GM19324 (cell line): Measurements from ENCODE around the gene DDX51.

ENCODE experiments used
- ATAC-seq: cut with Tn5 transposase; IDR thresholded peaks from one replicate; pipeline ENCODE4 v1.9.1; 2021; ENCODE audit warnings: mild to moderate bottlenecking, moderate library complexity; ENCODE audit not compliant: unreplicated experiment, low FRiP score

DDX51 gene

GRCh38 chr12:132167611-132168310 lies 23.6 kb upstream of the DDX51 start:
- no peak for ATAC-seq

DNA sequence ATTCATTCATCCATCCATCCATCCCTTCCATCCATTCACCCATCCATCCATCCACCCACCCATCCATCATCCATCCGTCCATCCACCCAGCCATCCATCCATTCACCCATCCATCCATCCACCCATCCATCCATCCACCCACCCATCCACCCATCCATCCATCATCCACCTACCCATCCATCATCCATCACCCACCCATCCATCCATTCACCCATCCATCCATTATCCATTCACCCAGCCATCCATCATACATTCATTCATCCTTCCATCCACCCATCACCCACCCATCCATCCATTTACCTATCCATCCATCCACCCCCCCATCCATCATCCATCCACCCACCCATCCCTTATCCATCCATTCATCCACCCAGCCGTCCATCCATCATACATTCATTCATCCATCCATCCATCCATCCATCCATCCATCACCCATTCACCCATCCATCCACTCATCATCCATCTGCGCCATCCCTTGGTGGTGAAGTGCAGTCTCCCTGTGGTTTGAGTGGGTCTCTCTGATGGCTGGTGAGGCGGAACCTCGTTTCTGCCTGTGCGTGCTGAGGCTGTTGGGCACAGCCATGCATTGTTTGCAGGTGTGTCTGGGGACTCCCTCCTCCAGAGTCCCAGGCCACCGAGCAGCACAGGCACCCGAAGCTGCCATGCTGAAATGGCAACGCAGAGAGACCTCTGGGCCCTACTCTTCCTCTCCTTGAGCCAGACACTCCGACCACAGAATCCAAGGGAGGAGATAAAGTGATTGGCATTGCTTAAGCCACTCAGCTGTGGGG lies 22.9 kb upstream of the DDX51 start:
- no peak for ATAC-seq

DNA sequence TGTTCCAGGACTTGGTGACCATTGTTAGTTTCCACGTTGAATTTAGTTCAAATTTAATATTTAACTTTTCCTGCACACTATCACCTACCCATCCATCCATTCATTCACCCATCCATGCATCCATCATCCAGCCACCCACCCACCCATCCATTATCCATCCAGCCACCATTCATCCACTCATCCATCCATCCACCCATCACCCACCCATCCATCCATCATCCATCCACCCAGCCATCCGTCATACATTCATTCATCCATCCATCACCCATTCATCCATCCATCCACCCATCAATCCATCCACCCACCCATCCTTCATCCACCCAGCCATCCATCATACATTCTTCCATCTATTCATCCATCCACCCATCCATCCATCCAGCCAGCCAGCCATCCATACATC lies 22.0 kb upstream of the DDX51 start:
- no peak for ATAC-seq

DNA sequence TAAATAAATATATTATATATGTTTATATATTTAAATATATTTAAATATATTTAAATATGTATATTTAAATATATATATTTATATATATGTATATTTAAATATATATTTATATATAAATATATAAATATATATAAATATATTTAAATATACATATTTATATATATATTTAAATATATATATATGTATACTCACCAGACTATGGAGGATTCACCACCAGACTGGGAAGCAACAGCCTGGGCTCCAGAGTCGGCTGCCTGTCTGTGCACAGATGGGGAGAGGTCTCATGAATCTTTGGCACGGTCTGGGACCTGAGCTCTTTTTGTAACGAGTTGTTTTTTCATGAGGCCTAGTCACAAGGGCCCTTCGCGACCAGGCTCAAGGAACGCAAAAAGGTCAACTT lies 21.5 kb upstream of the DDX51 start:
- ATAC-seq, result no peak

- no peak for ATAC-seq
Measured at GRCh38 chr12:132164426-132164825, 20.3 kb upstream of the DDX51 start.

- no peak for ATAC-seq
Measured at GRCh38 chr12:132163911-132164288, 19.8 kb upstream of the DDX51 start.

DNA sequence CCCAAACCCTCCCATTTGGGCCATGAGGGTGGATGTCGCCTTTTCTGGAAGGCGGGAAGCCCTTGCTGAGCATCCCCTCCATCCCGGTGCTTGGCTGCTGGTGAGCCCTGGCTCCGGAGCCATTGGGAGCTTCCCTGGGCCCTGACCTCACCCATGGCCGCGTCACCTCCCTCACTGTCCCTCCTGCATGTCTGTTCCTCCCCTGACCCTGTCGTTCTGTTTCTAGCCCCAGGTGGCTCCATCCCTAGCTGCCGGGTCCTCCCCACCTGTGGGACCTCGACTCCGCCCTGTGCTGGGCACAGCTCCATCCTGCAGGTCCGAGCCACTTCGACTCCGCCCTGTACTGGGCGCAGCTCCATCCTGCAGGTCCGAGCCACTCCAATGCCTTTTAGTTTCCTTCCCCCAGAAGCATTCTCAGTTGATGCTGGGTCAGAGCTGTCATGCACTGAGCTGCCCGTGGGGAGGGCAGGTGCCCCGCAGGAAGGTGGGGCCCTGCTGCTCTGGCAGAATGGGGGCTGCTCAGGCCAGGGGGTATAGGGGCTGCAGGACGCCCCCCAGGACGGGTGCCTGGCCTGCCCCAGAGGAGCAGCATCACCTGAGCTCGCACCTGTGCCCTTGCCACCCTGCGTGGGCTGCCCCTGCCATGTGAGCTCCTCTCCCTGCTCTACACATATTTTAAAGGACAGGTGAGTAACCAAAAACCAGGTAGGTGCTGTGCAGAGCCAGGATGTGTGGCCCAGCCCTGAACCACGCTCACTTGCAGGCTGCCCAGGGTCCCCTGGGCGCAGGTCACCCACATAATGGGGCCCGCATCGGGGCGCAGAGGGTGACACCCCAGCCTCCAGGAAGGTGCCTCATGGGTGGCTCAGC lies 19.2 kb upstream of the DDX51 start:
- no peak for ATAC-seq

DNA sequence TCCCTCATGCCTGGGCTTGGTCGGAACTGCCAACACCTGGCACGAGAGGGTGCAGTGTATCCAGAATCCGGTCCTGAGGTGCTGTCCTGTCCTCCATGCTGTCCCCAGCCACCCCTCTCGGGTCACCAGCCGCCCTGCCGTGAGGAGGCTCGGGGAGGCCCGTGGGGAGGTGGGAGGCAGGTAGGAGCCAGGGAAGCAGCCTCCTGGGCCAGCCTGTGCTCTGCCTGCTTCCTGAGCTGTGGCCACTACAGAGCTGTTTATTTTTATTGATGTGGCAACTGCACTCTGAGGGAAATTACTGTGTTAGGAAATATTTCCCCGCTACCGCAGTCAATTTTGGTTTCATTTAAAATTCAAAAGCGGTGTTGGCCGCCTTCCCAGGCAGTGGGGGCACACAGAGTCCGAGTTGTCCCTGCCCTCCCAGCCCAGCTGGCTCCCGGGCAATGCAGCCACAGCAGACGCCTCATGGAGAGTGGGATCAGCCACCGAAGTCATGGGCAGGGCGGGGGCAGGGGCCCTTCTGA lies 18.5 kb upstream of the DDX51 start:
- no peak for ATAC-seq

DNA sequence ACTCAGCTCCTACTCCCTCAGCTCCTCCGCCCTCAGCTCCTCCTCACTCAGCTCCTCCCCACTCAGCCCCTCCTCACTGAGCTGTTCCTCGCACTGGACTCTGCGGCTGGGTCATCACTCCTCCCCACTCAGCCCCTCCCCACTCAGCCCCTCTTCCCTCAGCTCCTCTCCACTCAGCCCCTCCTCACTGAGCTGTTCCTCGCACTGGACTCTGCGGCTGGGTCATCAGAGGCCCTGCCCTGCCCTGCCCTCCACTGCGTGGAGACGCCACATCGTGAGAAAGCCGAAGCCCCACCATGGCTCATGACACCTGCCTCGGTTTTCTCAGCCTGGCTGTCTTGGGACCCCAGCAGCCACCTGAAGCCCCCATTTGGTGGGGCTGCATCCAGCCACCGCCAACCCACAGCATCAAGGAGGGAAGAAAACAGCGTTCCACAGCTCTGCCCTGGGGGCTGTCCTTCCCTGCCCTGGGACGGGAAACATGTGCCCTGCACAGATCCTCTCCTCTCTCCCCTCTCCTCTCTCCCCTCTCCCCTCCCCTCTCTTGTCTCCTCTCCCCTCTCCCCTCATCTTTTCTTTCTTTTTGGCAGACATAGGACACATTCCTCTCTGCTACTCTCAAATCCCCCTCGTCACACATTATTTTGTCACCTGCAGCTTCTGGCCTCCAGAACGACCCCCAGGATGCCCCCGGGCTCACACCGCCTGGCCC lies 17.8 kb upstream of the DDX51 start:
- no peak for ATAC-seq

GRCh38 chr12:132161036-132161781 lies 17.1 kb upstream of the DDX51 start:
- ATAC-seq, result no peak

DNA sequence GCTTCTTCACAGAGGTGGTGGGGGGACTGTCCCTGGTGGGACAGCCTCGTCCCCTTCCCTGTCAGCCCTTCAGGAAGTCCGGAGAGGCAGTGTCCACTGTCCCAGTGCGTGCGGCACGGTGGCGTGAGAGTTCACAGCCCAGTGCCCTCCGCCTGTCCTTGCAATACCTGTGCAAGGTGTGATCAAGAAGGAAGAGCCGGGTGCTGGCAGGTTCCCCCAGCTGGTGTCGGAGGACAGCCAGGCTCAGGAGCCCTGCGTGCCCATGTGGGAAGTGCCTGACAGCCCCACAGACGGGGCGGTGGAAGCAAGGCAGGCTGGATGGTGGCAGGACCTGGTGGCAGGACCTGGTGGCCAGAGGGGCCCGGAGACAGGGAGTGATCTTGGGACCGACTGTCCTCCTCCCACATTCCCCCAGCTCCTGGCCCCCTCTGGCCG lies 16.5 kb upstream of the DDX51 start:
- ATAC-seq, result no peak

DNA sequence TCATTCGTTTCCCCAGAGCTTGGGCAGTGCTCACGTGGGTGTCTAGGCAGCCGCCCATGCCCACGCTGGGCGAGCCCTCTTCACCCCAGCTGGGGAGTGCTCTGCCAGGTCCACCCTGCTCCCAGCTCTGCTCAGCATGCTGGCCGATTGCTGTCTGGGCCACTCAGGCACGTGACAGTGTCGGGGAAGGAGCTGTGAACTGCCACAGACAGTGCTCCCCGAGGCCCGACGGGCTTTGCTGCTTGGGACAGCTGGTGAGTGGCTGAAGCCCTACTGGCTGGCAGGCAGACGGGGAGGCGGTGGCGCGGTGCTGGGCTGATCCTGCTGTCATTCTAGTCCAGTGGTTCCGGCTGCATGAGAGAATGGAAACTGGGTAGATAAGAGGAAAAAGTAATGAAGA lies 15.9 kb upstream of the DDX51 start:
- no peak for ATAC-seq

- no peak for ATAC-seq
Measured at GRCh38 chr12:132159555-132160003, 15.5 kb upstream of the DDX51 start.

GRCh38 chr12:132158677-132159554 lies 14.8 kb upstream of the DDX51 start:
- ATAC-seq, result no peak

- no peak for ATAC-seq
Measured at GRCh38 chr12:132157733-132158409, 13.8 kb upstream of the DDX51 start.

GRCh38 chr12:132156573-132157325 lies 12.6 kb upstream of the DDX51 start:
- ATAC-seq, result no peak
